Measurements from ENCODE around the gene GNPDA1. TPM values are rescaled to one million over a fixed set of nuclear protein-coding genes. Genes with fewer than 3 reads are reported as not detected.

The GNPDA1 gene
- polyA plus RNA-seq (2013, experiment 1 of 2) = 83.7 TPM
- polyA plus RNA-seq (2013, experiment 2 of 2) = 84.0 TPM

DNA sequence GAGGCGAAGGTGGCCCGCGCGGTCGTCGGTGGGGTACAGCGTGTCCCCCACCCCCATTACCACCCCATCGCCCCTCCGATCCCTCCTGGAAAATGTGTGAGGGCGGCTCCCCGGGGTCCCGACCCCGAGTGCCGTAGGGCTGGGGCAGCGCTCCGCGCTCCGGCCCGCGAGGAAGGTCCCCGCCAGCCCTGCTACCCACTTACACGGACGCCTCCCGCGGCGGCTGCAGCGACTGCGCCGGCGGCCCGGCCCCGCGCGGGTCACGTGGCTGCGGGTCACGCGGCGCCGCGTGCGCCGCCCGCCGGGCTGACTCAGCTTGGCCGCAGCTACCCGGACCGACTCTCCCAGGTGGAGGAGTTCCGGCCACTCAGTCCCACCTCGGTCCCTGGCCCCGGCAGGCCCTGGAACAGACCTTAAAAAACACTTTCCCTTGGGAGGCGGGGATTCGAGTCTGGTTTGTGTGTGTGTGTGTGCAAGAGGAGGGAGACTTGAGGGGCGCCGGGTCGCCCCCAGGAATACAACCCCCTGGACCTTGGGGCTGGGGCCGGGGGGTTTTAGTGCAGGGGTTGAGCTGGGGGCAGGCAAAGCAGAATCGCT lies at the start of gene GNPDA1:
TSS of gene GNPDA1 (minus strand) at position 236 of the 597 bp plus-strand sequence. CDS start 992 bp downstream, outside the sequence.
- Histone ChIP-seq H4K8ac (ENCODE audit: low read depth, low read length) (peak within 1 kb of the TSS; percentile 90), H2BK12ac (ENCODE audit: low read length) (no peak within 1 kb of the TSS), H3K14ac (ENCODE audit: low read length) (peak within 1 kb of the TSS; percentile 72), H3K23ac (ENCODE audit: low read depth, low read length, poor library complexity) (peak within 1 kb of the TSS; percentile 81), H3K4me3 (ENCODE audit: low read length in 2 of 2) (peak within 1 kb of the TSS; percentile 45 to 82), H3K4me2 (ENCODE audit: insufficient read depth, low read length, poor library complexity, severe bottlenecking) (peak within 1 kb of the TSS; percentile 85), H3K18ac (ENCODE audit: low read length) (peak within 1 kb of the TSS; percentile 94), H2AFZ (ENCODE audit: low read length) (peak within 1 kb of the TSS; percentile 77), H2BK120ac (ENCODE audit: low read depth, low read length) (no peak within 1 kb of the TSS), H3K79me1 (ENCODE audit: low read depth, low read length) (no peaks in the 10 kb centered on the region), H2BK15ac (ENCODE audit: low read length) (peak within 1 kb of the TSS; percentile 3), H2BK5ac (ENCODE audit: low read length) (peak within 1 kb of the TSS; percentile 79), H3K27ac (replicated peaks; ENCODE audit: low read length) (peak within 1 kb of the TSS; percentile 8), H3K4ac (ENCODE audit: low read length) (no peak within 1 kb of the TSS), H3K27me3 (ENCODE audit: control insufficient read depth in 3 of 3, insufficient read depth in 3 of 3, low read depth in 1 of 3, low read length in 3 of 3) (no peaks in the 10 kb centered on the region), H3K4me1 (ENCODE audit: control insufficient read depth in 2 of 2, insufficient read depth in 1 of 2, low read depth in 1 of 2, low read length in 2 of 2) (peaks cover 0 to 7% of the 10 kb centered on the region in 2 donors), H2AK5ac (ENCODE audit: low read depth, low read length) (peak within 1 kb of the TSS; percentile 11), H4K91ac (ENCODE audit: low read depth, low read length, poor library complexity) (no peak within 1 kb of the TSS), H3K36me3 (replicated peaks in 1 of 2; ENCODE audit: control insufficient read depth in 2 of 2, insufficient read depth in 2 of 2, low read length in 2 of 2) (peaks cover 0 to 7% of the 10 kb centered on the region in 2 donors), H3K9ac (ENCODE audit: low read depth, low read length, poor library complexity) (peak within 1 kb of the TSS; percentile 85), H3K9me3 (replicated peaks in 1 of 2; ENCODE audit: control insufficient read depth in 2 of 2, insufficient read depth in 1 of 2, low read depth in 1 of 2, low read length in 2 of 2) (no peaks in the 10 kb centered on the region)
- DNase-seq (ENCODE audit: low spot score) = no peak
- WGBS, 2 donors (ENCODE audit: extremely low coverage in 2 of 2, insufficient read length in 2 of 2, insufficient replicate concordance in 1 of 2) = no CpG with 5 or more reads among the region's 58 CpGs

GRCh38 chr5:142059304-142059940 lies 46.6 kb upstream of the GNPDA1 start:
- no peak overlapping the region for H3K9ac ChIP-seq (ENCODE audit: low read depth, low read length, poor library complexity)
- H2BK12ac ChIP-seq (ENCODE audit: low read length) = no peak overlapping the region
- H3K36me3 ChIP-seq (replicated peaks in 1 of 2; ENCODE audit: control insufficient read depth in 2 of 2, insufficient read depth in 2 of 2, low read length in 2 of 2) = no peaks in the 10 kb centered on the region
- no peak overlapping the region for H3K23ac ChIP-seq (ENCODE audit: low read depth, low read length, poor library complexity)
- H3K9me3 ChIP-seq (replicated peaks in 1 of 2; ENCODE audit: control insufficient read depth in 2 of 2, insufficient read depth in 1 of 2, low read depth in 1 of 2, low read length in 2 of 2) = no peaks in the 10 kb centered on the region
- H2BK15ac ChIP-seq (ENCODE audit: low read length) = no peak overlapping the region
- DNase-seq (ENCODE audit: low spot score) = no peak
- H4K91ac ChIP-seq (ENCODE audit: low read depth, low read length, poor library complexity) = no peak overlapping the region
- no peak overlapping the region for H3K14ac ChIP-seq (ENCODE audit: low read length)
- WGBS, 2 donors (ENCODE audit: extremely low coverage in 2 of 2, insufficient read length in 2 of 2, insufficient replicate concordance in 1 of 2) = no CpG with 5 or more reads among the region's 1 CpG
- no peaks in the 10 kb centered on the region for H3K27me3 ChIP-seq (ENCODE audit: control insufficient read depth in 3 of 3, insufficient read depth in 3 of 3, low read depth in 1 of 3, low read length in 3 of 3)
- no peak overlapping the region for H2AFZ ChIP-seq (ENCODE audit: low read length)
- no peak overlapping the region for H3K4me2 ChIP-seq (ENCODE audit: insufficient read depth, low read length, poor library complexity, severe bottlenecking)
- H3K4ac ChIP-seq (ENCODE audit: low read length) = no peak overlapping the region
- no peak overlapping the region for H3K4me3 ChIP-seq (ENCODE audit: low read length in 2 of 2)
- no peak overlapping the region for H3K27ac ChIP-seq (replicated peaks; ENCODE audit: low read length)
- no peak overlapping the region for H2BK5ac ChIP-seq (ENCODE audit: low read length)
- peaks cover 12 to 27% of the 10 kb centered on the region in 2 donors for H3K4me1 ChIP-seq (ENCODE audit: control insufficient read depth in 2 of 2, insufficient read depth in 1 of 2, low read depth in 1 of 2, low read length in 2 of 2)
- H2BK120ac ChIP-seq (ENCODE audit: low read depth, low read length) = no peak overlapping the region
- no peak overlapping the region for H4K8ac ChIP-seq (ENCODE audit: low read depth, low read length)
- no peaks in the 10 kb centered on the region for H3K79me1 ChIP-seq (ENCODE audit: low read depth, low read length)
- no peak overlapping the region for H3K18ac ChIP-seq (ENCODE audit: low read length)
- H2AK5ac ChIP-seq (ENCODE audit: low read depth, low read length) = no peak overlapping the region

DNA sequence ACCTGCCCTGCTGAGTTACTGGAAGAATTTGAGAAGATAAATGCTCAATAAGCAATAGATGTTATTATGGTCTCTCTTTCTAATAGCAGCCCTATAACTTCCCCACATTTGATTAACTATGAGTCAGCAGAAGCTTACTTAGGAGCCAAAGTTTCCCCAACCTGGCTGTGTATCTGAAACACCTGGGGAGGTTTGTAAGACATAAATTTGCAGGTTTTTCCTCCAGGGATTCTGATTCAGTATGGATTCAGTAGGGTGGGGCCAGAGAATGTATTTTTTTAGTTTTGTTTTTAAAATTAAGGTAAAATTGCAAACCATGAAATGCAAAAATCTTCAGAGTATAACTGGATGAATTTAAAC lies 44.9 kb upstream of the GNPDA1 start:
- Histone ChIP-seq H3K18ac (ENCODE audit: low read length) (no peak overlapping the region), H2BK120ac (ENCODE audit: low read depth, low read length) (no peak overlapping the region), H3K9me3 (replicated peaks in 1 of 2; ENCODE audit: control insufficient read depth in 2 of 2, insufficient read depth in 1 of 2, low read depth in 1 of 2, low read length in 2 of 2) (no peaks in the 10 kb centered on the region), H3K4me1 (ENCODE audit: control insufficient read depth in 2 of 2, insufficient read depth in 1 of 2, low read depth in 1 of 2, low read length in 2 of 2) (peaks cover 0 to 19% of the 10 kb centered on the region in 2 donors), H2AK5ac (ENCODE audit: low read depth, low read length) (no peak overlapping the region), H3K36me3 (replicated peaks in 1 of 2; ENCODE audit: control insufficient read depth in 2 of 2, insufficient read depth in 2 of 2, low read length in 2 of 2) (no peaks in the 10 kb centered on the region), H3K27me3 (ENCODE audit: control insufficient read depth in 3 of 3, insufficient read depth in 3 of 3, low read depth in 1 of 3, low read length in 3 of 3) (no peaks in the 10 kb centered on the region), H2BK5ac (ENCODE audit: low read length) (no peak overlapping the region), H3K14ac (ENCODE audit: low read length) (no peak overlapping the region), H2AFZ (ENCODE audit: low read length) (no peak overlapping the region), H4K8ac (ENCODE audit: low read depth, low read length) (no peak overlapping the region), H3K4me3 (ENCODE audit: low read length in 2 of 2) (no peak overlapping the region), H3K4me2 (ENCODE audit: insufficient read depth, low read length, poor library complexity, severe bottlenecking) (no peak overlapping the region), H3K9ac (ENCODE audit: low read depth, low read length, poor library complexity) (no peak overlapping the region), H3K4ac (ENCODE audit: low read length) (no peak overlapping the region), H2BK12ac (ENCODE audit: low read length) (no peak overlapping the region), H2BK15ac (ENCODE audit: low read length) (no peak overlapping the region), H3K27ac (replicated peaks; ENCODE audit: low read length) (no peak overlapping the region), H3K23ac (ENCODE audit: low read depth, low read length, poor library complexity) (no peak overlapping the region), H3K79me1 (ENCODE audit: low read depth, low read length) (no peaks in the 10 kb centered on the region), H4K91ac (ENCODE audit: low read depth, low read length, poor library complexity) (no peak overlapping the region)
- no peak for DNase-seq (ENCODE audit: low spot score)

GRCh38 chr5:142056816-142057696 lies 44.2 kb upstream of the GNPDA1 start:
- no peak overlapping the region for H2AK5ac ChIP-seq (ENCODE audit: low read depth, low read length)
- no peak overlapping the region for H2BK120ac ChIP-seq (ENCODE audit: low read depth, low read length)
- no peak overlapping the region for H4K91ac ChIP-seq (ENCODE audit: low read depth, low read length, poor library complexity)
- H3K9me3 ChIP-seq (replicated peaks in 1 of 2; ENCODE audit: control insufficient read depth in 2 of 2, insufficient read depth in 1 of 2, low read depth in 1 of 2, low read length in 2 of 2) = no peaks in the 10 kb centered on the region
- no peaks in the 10 kb centered on the region for H3K27me3 ChIP-seq (ENCODE audit: control insufficient read depth in 3 of 3, insufficient read depth in 3 of 3, low read depth in 1 of 3, low read length in 3 of 3)
- no peak overlapping the region for H3K23ac ChIP-seq (ENCODE audit: low read depth, low read length, poor library complexity)
- H4K8ac ChIP-seq (ENCODE audit: low read depth, low read length) = no peak overlapping the region
- no peak overlapping the region for H3K27ac ChIP-seq (replicated peaks; ENCODE audit: low read length)
- no peak overlapping the region for H3K14ac ChIP-seq (ENCODE audit: low read length)
- no peaks in the 10 kb centered on the region for H3K36me3 ChIP-seq (replicated peaks in 1 of 2; ENCODE audit: control insufficient read depth in 2 of 2, insufficient read depth in 2 of 2, low read length in 2 of 2)
- no peak for DNase-seq (ENCODE audit: low spot score)
- no peaks in the 10 kb centered on the region for H3K79me1 ChIP-seq (ENCODE audit: low read depth, low read length)
- H3K4me2 ChIP-seq (ENCODE audit: insufficient read depth, low read length, poor library complexity, severe bottlenecking) = no peak overlapping the region
- H2BK5ac ChIP-seq (ENCODE audit: low read length) = no peak overlapping the region
- WGBS, 2 donors (ENCODE audit: extremely low coverage in 2 of 2, insufficient read length in 2 of 2, insufficient replicate concordance in 1 of 2) = no CpG with 5 or more reads among the region's 5 CpGs
- no peak overlapping the region for H2BK12ac ChIP-seq (ENCODE audit: low read length)
- H3K9ac ChIP-seq (ENCODE audit: low read depth, low read length, poor library complexity) = no peak overlapping the region
- no peak overlapping the region for H3K18ac ChIP-seq (ENCODE audit: low read length)
- H3K4ac ChIP-seq (ENCODE audit: low read length) = no peak overlapping the region
- no peak overlapping the region for H2BK15ac ChIP-seq (ENCODE audit: low read length)
- peak overlapping the region; percentile 39 for H2AFZ ChIP-seq (ENCODE audit: low read length)
- peaks cover 0 to 19% of the 10 kb centered on the region in 2 donors for H3K4me1 ChIP-seq (ENCODE audit: control insufficient read depth in 2 of 2, insufficient read depth in 1 of 2, low read depth in 1 of 2, low read length in 2 of 2)
- H3K4me3 ChIP-seq (ENCODE audit: low read length in 2 of 2) = no peak overlapping the region

Measured in neuronal stem cell (in vitro differentiated cells).